ENCODE results near the gene DYSF.

DNA sequence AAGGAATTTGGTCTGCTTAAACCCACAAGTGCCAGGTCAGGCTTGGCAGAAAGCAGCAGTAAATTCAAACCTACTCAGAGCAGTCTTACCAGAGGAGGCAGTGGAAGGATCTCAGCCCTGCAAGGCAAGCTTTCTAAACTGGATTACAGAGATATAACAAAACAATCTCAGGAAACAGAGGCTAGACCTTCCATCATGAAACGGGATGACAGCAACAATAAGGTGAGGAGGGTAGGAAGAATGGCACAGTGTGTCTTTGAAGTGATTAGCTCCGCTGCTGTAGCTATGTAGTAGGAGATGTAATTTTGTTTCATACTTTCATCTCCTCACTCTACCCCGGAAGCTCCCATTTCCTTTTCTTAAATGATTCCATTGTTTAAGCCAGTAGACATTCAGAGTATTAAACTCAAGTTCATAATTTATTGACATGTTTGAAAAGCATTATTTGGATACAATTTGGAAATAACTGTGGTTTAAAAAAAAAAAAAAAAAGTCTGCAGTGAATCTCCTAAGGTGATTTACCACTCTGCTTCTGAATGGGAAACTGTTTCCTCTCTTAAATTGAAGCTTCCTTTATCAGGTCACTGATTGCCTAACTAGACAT lies 29.4 kb upstream of the DYSF start:
- TF ChIP-seq EZH2 (IDR thresholded peaks at IDR 0.05; ENCODE audit: borderline replicate concordance, low read depth, low read length, poor library complexity, severe bottlenecking): no peak
- TF ChIP-seq, protein P1, sequence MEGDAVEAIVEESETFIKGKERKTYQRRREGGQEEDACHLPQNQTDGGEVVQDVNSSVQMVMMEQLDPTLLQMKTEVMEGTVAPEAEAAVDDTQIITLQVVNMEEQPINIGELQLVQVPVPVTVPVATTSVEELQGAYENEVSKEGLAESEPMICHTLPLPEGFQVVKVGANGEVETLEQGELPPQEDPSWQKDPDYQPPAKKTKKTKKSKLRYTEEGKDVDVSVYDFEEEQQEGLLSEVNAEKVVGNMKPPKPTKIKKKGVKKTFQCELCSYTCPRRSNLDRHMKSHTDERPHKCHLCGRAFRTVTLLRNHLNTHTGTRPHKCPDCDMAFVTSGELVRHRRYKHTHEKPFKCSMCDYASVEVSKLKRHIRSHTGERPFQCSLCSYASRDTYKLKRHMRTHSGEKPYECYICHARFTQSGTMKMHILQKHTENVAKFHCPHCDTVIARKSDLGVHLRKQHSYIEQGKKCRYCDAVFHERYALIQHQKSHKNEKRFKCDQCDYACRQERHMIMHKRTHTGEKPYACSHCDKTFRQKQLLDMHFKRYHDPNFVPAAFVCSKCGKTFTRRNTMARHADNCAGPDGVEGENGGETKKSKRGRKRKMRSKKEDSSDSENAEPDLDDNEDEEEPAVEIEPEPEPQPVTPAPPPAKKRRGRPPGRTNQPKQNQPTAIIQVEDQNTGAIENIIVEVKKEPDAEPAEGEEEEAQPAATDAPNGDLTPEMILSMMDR (conservative IDR thresholded peaks at IDR 0.05; ENCODE audit: low read depth, low read length): no peak
